ENCODE results near the gene SECTM1.
"Not testable (repeated sequence)": the region's sequence is repeated elsewhere in the genome, so short reads cannot be mapped to it uniquely, and the experiment has no call there.

DNA sequence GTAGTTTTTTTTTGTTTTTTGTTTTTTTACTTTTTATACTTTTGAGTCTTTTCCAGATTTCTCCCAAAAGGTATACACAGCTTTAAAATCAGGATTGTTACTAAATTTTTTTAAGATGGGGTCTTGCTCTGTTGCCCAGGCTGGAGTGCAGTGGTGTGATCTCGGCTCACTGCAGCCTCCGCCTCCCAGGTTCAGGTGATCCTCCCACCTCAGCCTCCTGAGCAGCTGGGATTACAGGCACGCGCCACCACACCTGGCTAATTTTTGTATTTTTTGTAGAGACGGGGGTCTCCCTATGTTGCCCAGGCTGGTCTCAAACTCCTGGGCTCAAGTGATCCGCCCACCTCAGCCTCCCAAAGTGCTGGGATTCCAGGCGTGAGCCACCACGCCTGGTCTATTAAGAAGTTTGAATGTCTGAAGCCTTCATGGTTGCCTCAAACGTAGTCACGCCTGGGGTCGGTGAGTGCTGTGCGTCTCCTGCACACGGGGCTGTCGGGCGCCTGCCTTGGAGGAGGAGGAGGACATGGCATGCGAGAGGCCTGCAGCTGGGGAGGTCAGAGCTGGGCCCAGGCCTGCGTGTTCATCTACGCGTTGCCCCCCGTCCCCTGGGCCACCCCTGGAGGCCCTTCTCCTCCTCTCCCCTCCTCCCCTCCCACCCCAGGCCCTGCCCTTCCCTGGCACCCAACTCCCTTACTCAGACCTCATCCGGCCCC, 48.8 kb upstream of the SECTM1 start:
- TF ChIP-seq, protein P1, sequence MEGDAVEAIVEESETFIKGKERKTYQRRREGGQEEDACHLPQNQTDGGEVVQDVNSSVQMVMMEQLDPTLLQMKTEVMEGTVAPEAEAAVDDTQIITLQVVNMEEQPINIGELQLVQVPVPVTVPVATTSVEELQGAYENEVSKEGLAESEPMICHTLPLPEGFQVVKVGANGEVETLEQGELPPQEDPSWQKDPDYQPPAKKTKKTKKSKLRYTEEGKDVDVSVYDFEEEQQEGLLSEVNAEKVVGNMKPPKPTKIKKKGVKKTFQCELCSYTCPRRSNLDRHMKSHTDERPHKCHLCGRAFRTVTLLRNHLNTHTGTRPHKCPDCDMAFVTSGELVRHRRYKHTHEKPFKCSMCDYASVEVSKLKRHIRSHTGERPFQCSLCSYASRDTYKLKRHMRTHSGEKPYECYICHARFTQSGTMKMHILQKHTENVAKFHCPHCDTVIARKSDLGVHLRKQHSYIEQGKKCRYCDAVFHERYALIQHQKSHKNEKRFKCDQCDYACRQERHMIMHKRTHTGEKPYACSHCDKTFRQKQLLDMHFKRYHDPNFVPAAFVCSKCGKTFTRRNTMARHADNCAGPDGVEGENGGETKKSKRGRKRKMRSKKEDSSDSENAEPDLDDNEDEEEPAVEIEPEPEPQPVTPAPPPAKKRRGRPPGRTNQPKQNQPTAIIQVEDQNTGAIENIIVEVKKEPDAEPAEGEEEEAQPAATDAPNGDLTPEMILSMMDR (IDR thresholded peaks at IDR 0.05): not testable (repeated sequence)
- TF ChIP-seq POLR2A (IDR thresholded peaks at IDR 0.05): not testable (repeated sequence)

All from right lobe of liver (tissue), 4 donors.